Measurements from ENCODE around the gene MYCBP. TPM values are rescaled to one million over a fixed set of nuclear protein-coding genes. Genes with fewer than 3 reads are reported as not detected.

The MYCBP gene
- total and polyA plus RNA-seq, 2 of the 13 experiments (the other 11 are each of a cell fraction or from before 2014, with no cell fraction given): 11.4 to 30.4 TPM

- no peak overlapping the region for H2AFZ ChIP-seq (ENCODE audit: low read length)
- H3K9ac ChIP-seq (ENCODE audit: insufficient read depth, low read depth, low read length): no peak overlapping the region
- DNase-seq (ENCODE audit: low spot score) (no peak), ATAC-seq (no peak), FAIRE-seq (no peak)
- peaks cover 4 to 11% of the 10 kb centered on the region in 2 experiments for H3K36me3 ChIP-seq (replicated peaks in 1 of 2; ENCODE audit: control insufficient read depth in 1 of 2, insufficient read depth in 2 of 2, low read length in 2 of 2)
- no peaks in the 10 kb centered on the region for H3K9me3 ChIP-seq (ENCODE audit: low read length)
- no peaks in the 10 kb centered on the region for H4K20me1 ChIP-seq (ENCODE audit: insufficient read depth, low read length)
- no peak overlapping the region for H3K4me3 ChIP-seq (replicated peaks in 1 of 3; ENCODE audit: insufficient read depth in 1 of 3, low read depth in 2 of 3, low read length in 3 of 3)
- H3K79me2 ChIP-seq (ENCODE audit: insufficient read depth, low read length): no peaks in the 10 kb centered on the region
- CTCF ChIA-PET (ENCODE audit: low intra/inter-chr PET ratio, low total read pairs): interaction anchor here (1.8 to 2.2 kb wide), 2 partner anchors 226 to 808 kb away, joined by 9 to 11 read pairs; no protein-coding TSS in a partner anchor
- in situ Hi-C loops (cut with HindIII; ENCODE audit: extremely low pct_ligation_motif_present, low pct_unique_long_range_greater_than_20kb) (no loop called here), intact Hi-C loops (cut with micrococcal nuclease; ENCODE audit: unreplicated experiment) (loop anchor here (2.0 kb wide), 1 partner anchor 226 kb away; no protein-coding TSS in a partner anchor)
- no peak overlapping the region for H3K27ac ChIP-seq (ENCODE audit: extremely low read length, insufficient read depth, low read length)
- no peak overlapping the region for H3K4me2 ChIP-seq (ENCODE audit: low read depth, low read length)
- BruUV-seq (replicated peaks): no TSS peak
- H3K4me1 ChIP-seq (ENCODE audit: insufficient read depth, low read length): no peaks in the 10 kb centered on the region
- 52% methylated on average over 3 of the region's 3 CpGs for WGBS (ENCODE audit: low lambda C conversion rate)
- H3K27me3 ChIP-seq (ENCODE audit: control insufficient read depth in 1 of 2, insufficient read depth in 2 of 2, low read length in 2 of 2): peaks cover 0 to 21% of the 10 kb centered on the region in 2 experiments; a peak in 4 of 5 replicates
- POLR2A ChIA-PET: no interaction called here
- TF ChIP-seq FOXC1 (CRISPR knock-in tag; IDR thresholded peaks at IDR 0.05; ENCODE audit: borderline replicate concordance) (no peak), ZNF782 (CRISPR knock-in tag; IDR thresholded peaks at IDR 0.05; ENCODE audit: borderline replicate concordance) (no peak), ATAD3A (CRISPR knock-in tag; IDR thresholded peaks at IDR 0.05) (no peak), ZNF570 (CRISPR knock-in tag; IDR thresholded peaks at IDR 0.05; ENCODE audit: borderline replicate concordance) (no peak), DZIP1 (CRISPR knock-in tag; IDR thresholded peaks at IDR 0.05) (no peak), ZNF160 (CRISPR knock-in tag; IDR thresholded peaks at IDR 0.05) (no peak), SP4 (CRISPR knock-in tag; IDR thresholded peaks at IDR 0.05) (no peak), SP1 (IDR thresholded peaks at IDR 0.05) (no peak), SP1 (CRISPR knock-in tag; IDR thresholded peaks at IDR 0.05) (no peak), ZNF710 (CRISPR knock-in tag; IDR thresholded peaks at IDR 0.05; ENCODE audit: borderline replicate concordance) (no peak), MTA1 (CRISPR knock-in tag; IDR thresholded peaks at IDR 0.05; ENCODE audit: borderline replicate concordance) (no peak), POGZ (CRISPR knock-in tag; IDR thresholded peaks at IDR 0.05) (no peak), GATAD1 (CRISPR knock-in tag; IDR thresholded peaks at IDR 0.05) (no peak), PRDM10 (CRISPR knock-in tag; IDR thresholded peaks at IDR 0.05; ENCODE audit: low read depth) (no peak), LCORL (IDR thresholded peaks at IDR 0.05) (no peak), LCORL (CRISPR knock-in tag; IDR thresholded peaks at IDR 0.05) (no peak), SSRP1 (CRISPR knock-in tag; IDR thresholded peaks at IDR 0.05) (no peak), SMYD3 (CRISPR knock-in tag; IDR thresholded peaks at IDR 0.05) (no peak), HDAC6 (IDR thresholded peaks at IDR 0.05; ENCODE audit: low read depth, low read length) (no peak)
These were observed 38.8 kb downstream of the MYCBP start for GRCh38 chr1:38834221-38834782.

Measured in HepG2 (cell line).